ENCODE data around the gene PSMB7.

GRCh38 chr9:124359855-124360678 is 55.2 kb downstream of the PSMB7 start:
- no peak for TF ChIP-seq CTCF (conservative IDR thresholded peaks at IDR 0.05)
- no peak for TF ChIP-seq ZFX (IDR thresholded peaks at IDR 0.05)
